Mesodermal cell (in vitro differentiated cells): ENCODE results near the gene AGT.

Experiments
- H3K27ac ChIP-seq: 2 replicates; pipeline ENCODE4 v1.7.0; 2013; ENCODE audit warnings: mild to moderate bottlenecking, low read depth, low read length, moderate library complexity; ENCODE audit not compliant: severe bottlenecking
- H3K36me3 ChIP-seq: 2 replicates; pipeline ENCODE4 v1.7.1; 2013; ENCODE audit warnings: mild to moderate bottlenecking, low read length, moderate library complexity; ENCODE audit not compliant: control insufficient read depth, insufficient read depth
- H3K4me1 ChIP-seq: one replicate; pipeline ENCODE4 v1.7.1; 2013; ENCODE audit warnings: mild to moderate bottlenecking, low read length; ENCODE audit not compliant: insufficient read depth, control insufficient read depth, poor library complexity, severe bottlenecking
- H3K4me3 ChIP-seq: 2 replicates; pipeline ENCODE4 v1.7.0; 2013; ENCODE audit warnings: low read length, control low read depth, mild to moderate bottlenecking; ENCODE audit not compliant: insufficient read depth, poor library complexity, severe bottlenecking; ENCODE audit errors: extremely low read depth
- H3K9me3 ChIP-seq: 2 replicates; pipeline ENCODE4 v1.7.1; 2013; ENCODE audit warnings: mild to moderate bottlenecking, low read length, moderate library complexity; ENCODE audit not compliant: control insufficient read depth
- WGBS, 2 experiments: methylation state at CpG; one replicate each; pipeline ENCODE4 v1.1.5; 2013; ENCODE audit warnings: missing lambda C conversion rate in 2 of 2; ENCODE audit not compliant: insufficient coverage in 2 of 2; 5-methylcytosine and 5-hydroxymethylcytosine counted together

Gene AGT

DNA sequence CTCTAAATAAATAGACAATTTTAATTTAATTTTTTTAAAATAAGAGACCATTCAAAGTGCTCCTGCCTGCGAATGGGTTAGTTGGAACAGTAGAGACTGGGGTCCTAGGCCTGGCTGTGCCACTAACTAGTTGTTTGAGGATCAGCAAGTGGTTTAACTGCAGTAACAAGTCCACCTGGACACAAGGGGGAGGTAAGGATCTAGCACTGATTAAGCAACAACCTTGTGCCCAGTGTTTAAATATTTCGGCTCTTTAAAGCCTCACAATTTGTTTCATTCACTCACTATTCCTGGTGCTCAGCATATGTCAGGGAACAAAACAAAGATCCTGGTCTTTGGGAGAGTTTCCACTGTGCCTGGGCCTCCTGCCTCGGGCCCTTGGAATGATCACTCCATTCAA is 1.6 kb upstream of the AGT start:
- Histone ChIP-seq H3K27ac (no peak overlapping the region), H3K36me3 (no peaks in the 10 kb centered on the region), H3K4me1 (peaks cover 9% of the 10 kb centered on the region), H3K9me3 (no peaks in the 10 kb centered on the region), H3K4me3 (no peak overlapping the region)
- WGBS, 2 experiments = 78 to 100% methylated on average over 1 to 2 of the region's 3 CpGs

- peaks cover 9% of the 10 kb centered on the region for H3K4me1 ChIP-seq
- no peak overlapping the region for H3K27ac ChIP-seq
- WGBS, 2 experiments = 91 to 92% methylated on average over 7 of the region's 8 CpGs
- H3K4me3 ChIP-seq = no peak overlapping the region
- H3K9me3 ChIP-seq = no peaks in the 10 kb centered on the region
- no peaks in the 10 kb centered on the region for H3K36me3 ChIP-seq
These were observed 391 bp downstream of the AGT start for GRCh38 chr1:230713547-230713914.

DNA sequence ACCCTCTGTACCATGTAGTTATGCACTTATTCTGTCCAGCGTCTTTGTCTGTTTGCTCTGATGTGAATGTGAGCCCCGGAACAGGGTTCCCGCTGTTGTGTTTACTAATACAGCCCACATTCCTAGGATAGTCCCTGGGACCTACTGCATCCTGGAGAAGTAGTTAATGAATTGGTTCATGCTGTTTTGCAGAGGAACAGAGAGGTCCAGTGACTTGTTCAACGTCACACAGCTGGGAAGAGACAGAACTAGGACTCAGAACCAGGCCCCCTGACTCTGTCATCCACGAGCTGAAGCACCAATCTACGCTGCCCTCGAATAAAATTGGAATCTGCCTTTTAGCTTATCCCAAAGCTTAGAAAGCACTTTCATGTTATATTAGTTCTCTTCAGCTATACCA is 784 bp downstream of the AGT start:
- Histone ChIP-seq H3K4me1 (peaks cover 9% of the 10 kb centered on the region), H3K27ac (no peak overlapping the region), H3K9me3 (no peaks in the 10 kb centered on the region), H3K36me3 (no peaks in the 10 kb centered on the region), H3K4me3 (no peak overlapping the region)
- WGBS, 2 experiments = 80 to 86% methylated on average over 5 to 7 of the region's 7 CpGs

GRCh38 chr1:230712470-230712942 is 1.4 kb downstream of the AGT start:
- H3K27ac ChIP-seq = no peak overlapping the region
- no peak overlapping the region for H3K4me3 ChIP-seq
- H3K9me3 ChIP-seq = no peaks in the 10 kb centered on the region
- peaks cover 9% of the 10 kb centered on the region for H3K4me1 ChIP-seq
- 87 to 90% methylated on average over 11 to 17 of the region's 17 CpGs for WGBS, 2 experiments
- H3K36me3 ChIP-seq = no peaks in the 10 kb centered on the region

GRCh38 chr1:230711245-230711644 is 2.7 kb downstream of the AGT start:
- H3K27ac ChIP-seq = no peak overlapping the region
- no peaks in the 10 kb centered on the region for H3K9me3 ChIP-seq
- 83 to 94% methylated on average over 1 to 3 of the region's 3 CpGs for WGBS, 2 experiments
- H3K4me3 ChIP-seq = no peak overlapping the region
- H3K4me1 ChIP-seq = peaks cover 9% of the 10 kb centered on the region
- H3K36me3 ChIP-seq = no peaks in the 10 kb centered on the region

GRCh38 chr1:230710543-230710904 is 3.4 kb downstream of the AGT start:
- Histone ChIP-seq H3K9me3 (no peaks in the 10 kb centered on the region), H3K36me3 (no peaks in the 10 kb centered on the region), H3K4me3 (no peak overlapping the region), H3K27ac (no peak overlapping the region), H3K4me1 (peaks cover 9% of the 10 kb centered on the region)
- WGBS, 2 experiments = 93 to 98% methylated on average over 5 to 8 of the region's 8 CpGs

DNA sequence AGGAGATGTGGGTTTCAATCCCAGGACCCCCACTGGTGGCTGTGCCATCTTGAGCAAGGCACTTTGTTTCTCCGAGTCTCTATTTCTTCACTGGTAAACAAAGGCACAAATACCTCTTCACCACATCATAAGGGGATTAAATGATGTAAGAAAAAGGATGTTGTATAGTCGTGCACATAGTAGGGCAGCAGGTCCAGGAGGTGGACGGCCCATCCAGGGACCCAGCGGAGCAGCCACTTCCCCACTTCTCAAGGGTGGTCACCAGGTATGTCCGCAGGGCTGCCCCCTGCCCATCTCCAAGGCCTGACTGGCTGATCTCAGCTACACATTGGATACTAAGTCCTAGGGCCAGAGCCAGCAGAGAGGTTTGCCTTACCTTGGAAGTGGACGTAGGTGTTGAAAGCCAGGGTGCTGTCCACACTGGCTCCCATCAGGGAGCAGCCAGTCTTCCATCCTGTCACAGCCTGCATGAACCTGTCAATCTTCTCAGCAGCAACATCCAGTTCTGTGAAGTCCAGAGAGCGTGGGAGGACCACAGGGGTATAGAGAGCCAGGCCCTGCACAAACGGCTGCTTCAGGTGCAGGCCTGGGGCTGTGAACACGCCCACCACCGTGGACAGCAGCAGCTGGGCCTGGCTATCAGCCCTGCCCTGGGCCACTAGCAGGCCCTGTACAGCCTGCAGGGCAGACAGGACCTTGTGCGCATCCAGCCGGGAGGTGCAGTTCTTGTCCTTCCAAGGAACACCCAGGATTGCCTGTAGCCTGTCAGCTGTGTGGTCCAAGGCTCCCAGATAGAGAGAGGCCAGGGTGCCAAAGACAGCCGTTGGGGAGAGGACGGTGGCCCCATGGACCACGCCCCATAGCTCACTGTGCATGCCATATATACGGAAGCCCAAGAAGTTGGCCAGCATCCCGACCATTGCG is 4.0 kb downstream of the AGT start:
- Histone ChIP-seq H3K27ac (no peak overlapping the region), H3K4me1 (peaks cover 9% of the 10 kb centered on the region), H3K9me3 (no peaks in the 10 kb centered on the region), H3K4me3 (no peak overlapping the region), H3K36me3 (no peaks in the 10 kb centered on the region)
- 88 to 92% methylated on average over 15 to 16 of the region's 18 CpGs for WGBS, 2 experiments

- WGBS, 2 experiments = 87 to 92% methylated on average over 14 to 15 of the region's 16 CpGs
- no peak overlapping the region for H3K27ac ChIP-seq
- H3K4me3 ChIP-seq = no peak overlapping the region
- H3K4me1 ChIP-seq = peaks cover 3% of the 10 kb centered on the region
- H3K9me3 ChIP-seq = no peaks in the 10 kb centered on the region
- no peaks in the 10 kb centered on the region for H3K36me3 ChIP-seq
These were observed 5.0 kb downstream of the AGT start for GRCh38 chr1:230708631-230709580.

- WGBS, 2 experiments = 91 to 93% methylated on average over 18 of the region's 22 CpGs
- Histone ChIP-seq H3K4me1 (no peaks in the 10 kb centered on the region), H3K36me3 (no peaks in the 10 kb centered on the region), H3K9me3 (no peaks in the 10 kb centered on the region), H3K27ac (no peak overlapping the region), H3K4me3 (no peak overlapping the region)
These were observed 5.9 kb downstream of the AGT start for GRCh38 chr1:230707732-230708630.
